RWPE2 (cell line): Measurements from ENCODE around the gene XRCC3.

Source experiments
- ATAC-seq: fragments of 200-7000 bp; cut with Tn5 transposase; 3 replicates; pipeline ENCODE4 v1.9.1; 2021; ENCODE audit warnings: low read depth
- DNase-seq: peaks from one replicate; pipeline ENCODE4 v3.0.0-alpha.2; 2020; ENCODE audit warnings: low spot score
- H3K27ac ChIP-seq: fragments of 450-650 bp; 2 replicates; pipeline ENCODE4 v1.5.1; 2017; ENCODE audit warnings: mild to moderate bottlenecking; ENCODE audit not compliant: poor library complexity, severe bottlenecking
- H3K27me3 ChIP-seq: fragments of 250-450 bp; sonication (Bioruptor Pico); 2 replicates; pipeline ENCODE4 v1.5.1; 2021; ENCODE audit warnings: mild to moderate bottlenecking, moderate library complexity; ENCODE audit not compliant: insufficient read depth, poor library complexity, severe bottlenecking
- H3K36me3 ChIP-seq: fragments of 250-450 bp; sonication (Bioruptor Pico); 2 replicates; pipeline ENCODE4 v1.5.1; 2020; ENCODE audit warnings: low read depth, mild to moderate bottlenecking, moderate library complexity
- H3K4me1 ChIP-seq: fragments of 250-450 bp; sonication (Bioruptor Pico); 2 replicates; pipeline ENCODE4 v1.5.1; 2021; ENCODE audit warnings: mild to moderate bottlenecking, moderate library complexity; ENCODE audit not compliant: insufficient read depth, poor library complexity, severe bottlenecking
- H3K4me3 ChIP-seq: fragments of 250-450 bp; sonication (Bioruptor Pico); 2 replicates; pipeline ENCODE4 v1.5.1; 2021; ENCODE audit warnings: mild to moderate bottlenecking, moderate library complexity; ENCODE audit not compliant: severe bottlenecking
- H3K9me3 ChIP-seq: fragments of 250-450 bp; sonication (Bioruptor Pico); 2 replicates; pipeline ENCODE4 v1.5.1; 2021; ENCODE audit warnings: mild to moderate bottlenecking, moderate library complexity; ENCODE audit not compliant: severe bottlenecking
- CTCF ChIP-seq: fragments of 450-650 bp; IDR thresholded peaks from one replicate; pipeline ENCODE4 v1.5.1; 2017; ENCODE audit warnings: mild to moderate bottlenecking, moderate library complexity; ENCODE audit not compliant: poor library complexity, severe bottlenecking

Gene XRCC3

GRCh38 chr14:103683139-103683538 is 32.1 kb downstream of the XRCC3 start:
- no peaks in the 10 kb centered on the region for H3K9me3 ChIP-seq
- no peak for TF ChIP-seq CTCF
- no peaks in the 10 kb centered on the region for H3K4me1 ChIP-seq
- DNase-seq (no peak), ATAC-seq (no peak)
- no peaks in the 10 kb centered on the region for H3K27me3 ChIP-seq
- no peak overlapping the region for H3K4me3 ChIP-seq
- H3K27ac ChIP-seq = no peak overlapping the region
- H3K36me3 ChIP-seq = peaks cover 100% of the 10 kb centered on the region

GRCh38 chr14:103680491-103681231 is 34.6 kb downstream of the XRCC3 start:
- Histone ChIP-seq H3K4me1 (no peaks in the 10 kb centered on the region), H3K27me3 (no peaks in the 10 kb centered on the region), H3K9me3 (no peaks in the 10 kb centered on the region), H3K4me3 (no peak overlapping the region), H3K36me3 (peaks cover 100% of the 10 kb centered on the region), H3K27ac (no peak overlapping the region)
- no peak for TF ChIP-seq CTCF
- ATAC-seq (no peak), DNase-seq (no peak)

- Histone ChIP-seq H3K27me3 (no peaks in the 10 kb centered on the region), H3K4me1 (no peaks in the 10 kb centered on the region), H3K9me3 (no peaks in the 10 kb centered on the region), H3K27ac (no peak overlapping the region), H3K4me3 (no peak overlapping the region), H3K36me3 (peaks cover 100% of the 10 kb centered on the region)
- ATAC-seq = peak; percentile 54; the same call in 1 of the 3 replicates
- TF ChIP-seq CTCF = peak; percentile 60
- no peak for DNase-seq
Measured at GRCh38 chr14:103679351-103679750, 35.9 kb downstream of the XRCC3 start.

- peaks cover 100% of the 10 kb centered on the region for H3K36me3 ChIP-seq
- no peak for ATAC-seq
- no peak overlapping the region for H3K27ac ChIP-seq
- DNase-seq = no peak
- H3K4me1 ChIP-seq = no peaks in the 10 kb centered on the region
- TF ChIP-seq CTCF = no peak
- H3K4me3 ChIP-seq = no peak overlapping the region
- no peaks in the 10 kb centered on the region for H3K9me3 ChIP-seq
- H3K27me3 ChIP-seq = no peaks in the 10 kb centered on the region
Measured at GRCh38 chr14:103676881-103677675, 38.2 kb downstream of the XRCC3 start.
